IPS-NIHi11 (cell line): ENCODE measurements around the gene TTC13.
"Not testable (repeated sequence)": the region's sequence is repeated elsewhere in the genome, so short reads cannot be mapped to it uniquely, and the experiment has no call there.

ENCODE experiments used
- DNase-seq: peaks from one replicate; pipeline ENCODE4 v3.0.0; 2012; ENCODE audit warnings: mixed read lengths, low spot score

TTC13 gene, protein sequence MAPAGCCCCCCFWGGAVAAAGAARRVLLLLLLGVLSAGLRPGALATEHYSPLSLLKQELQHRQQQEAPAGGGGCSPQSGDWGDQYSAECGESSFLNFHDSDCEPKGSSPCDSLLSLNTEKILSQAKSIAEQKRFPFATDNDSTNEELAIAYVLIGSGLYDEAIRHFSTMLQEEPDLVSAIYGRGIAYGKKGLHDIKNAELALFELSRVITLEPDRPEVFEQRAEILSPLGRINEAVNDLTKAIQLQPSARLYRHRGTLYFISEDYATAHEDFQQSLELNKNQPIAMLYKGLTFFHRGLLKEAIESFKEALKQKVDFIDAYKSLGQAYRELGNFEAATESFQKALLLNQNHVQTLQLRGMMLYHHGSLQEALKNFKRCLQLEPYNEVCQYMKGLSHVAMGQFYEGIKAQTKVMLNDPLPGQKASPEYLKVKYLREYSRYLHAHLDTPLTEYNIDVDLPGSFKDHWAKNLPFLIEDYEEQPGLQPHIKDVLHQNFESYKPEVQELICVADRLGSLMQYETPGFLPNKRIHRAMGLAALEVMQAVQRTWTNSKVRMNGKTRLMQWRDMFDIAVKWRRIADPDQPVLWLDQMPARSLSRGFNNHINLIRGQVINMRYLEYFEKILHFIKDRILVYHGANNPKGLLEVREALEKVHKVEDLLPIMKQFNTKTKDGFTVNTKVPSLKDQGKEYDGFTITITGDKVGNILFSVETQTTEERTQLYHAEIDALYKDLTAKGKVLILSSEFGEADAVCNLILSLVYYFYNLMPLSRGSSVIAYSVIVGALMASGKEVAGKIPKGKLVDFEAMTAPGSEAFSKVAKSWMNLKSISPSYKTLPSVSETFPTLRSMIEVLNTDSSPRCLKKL

GRCh38 chr1:230978491-230979388 lies at the start of gene TTC13, which contains the start of gene ARV1:
Gene TTC13, minus strand, starts transcription at chr1:230978861. Its CDS starts 31 bp downstream, at chr1:230978830.
Gene ARV1, plus strand, starts transcription at chr1:230979094. Its CDS starts 12 bp downstream, at chr1:230979106.
- peak; percentile 99 for DNase-seq

DNA sequence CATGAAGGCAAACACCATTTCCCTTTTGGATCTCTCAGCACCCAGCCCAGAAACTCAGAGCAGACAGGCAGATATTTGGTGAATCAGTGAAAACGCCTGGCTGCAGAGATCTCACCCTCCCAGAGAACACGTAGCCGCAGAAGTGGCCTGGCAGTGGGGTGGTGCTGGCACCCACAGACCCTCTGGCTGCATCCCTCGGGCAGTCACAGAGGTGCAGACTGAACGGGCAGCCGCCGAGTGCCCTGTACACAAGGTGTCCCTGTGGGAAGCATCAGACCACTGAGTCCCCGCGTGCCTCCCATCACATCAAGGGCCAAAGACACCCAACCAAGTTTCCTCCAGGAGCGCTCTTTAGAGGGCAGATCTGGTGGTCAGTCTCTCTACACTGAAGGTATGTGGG lies 49.3 kb upstream of the TTC13 start:
- DNase-seq = no peak

DNA sequence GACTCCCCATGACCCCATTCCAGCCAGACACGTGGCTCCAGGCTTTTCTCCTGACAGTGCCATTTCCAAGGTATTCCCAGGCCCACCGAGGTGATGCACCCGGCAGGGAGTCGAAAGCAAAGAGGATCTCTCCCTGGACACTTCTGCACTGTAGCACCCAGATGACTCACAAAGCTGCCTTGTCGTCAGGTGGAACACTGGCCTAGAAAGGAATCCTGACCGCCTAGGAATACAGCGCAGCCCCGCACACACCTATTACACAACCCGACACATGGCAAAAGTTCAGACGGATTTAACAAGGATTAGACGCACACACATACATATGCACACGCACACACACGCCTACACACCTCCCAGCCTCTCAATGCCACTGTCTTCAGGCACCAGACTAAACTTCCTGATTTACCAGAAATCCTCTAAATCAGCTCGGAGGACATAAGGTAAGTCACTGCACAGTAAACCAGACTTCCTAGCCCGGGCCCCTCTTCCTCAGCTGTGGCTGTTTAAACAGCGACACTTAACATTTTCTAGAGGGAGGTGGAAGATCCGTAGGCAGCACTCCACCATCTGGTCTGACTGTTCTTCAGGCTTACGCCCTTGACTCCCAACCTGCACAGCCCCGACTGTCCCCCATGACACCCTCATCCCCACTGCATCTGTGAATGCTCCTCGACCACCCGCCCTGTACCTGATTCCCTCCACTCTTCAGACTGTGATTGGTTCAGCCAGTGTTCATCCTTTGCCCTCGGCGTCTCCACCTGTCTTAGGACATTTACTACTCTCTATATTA lies 48.7 kb upstream of the TTC13 start:
- DNase-seq = no peak

- DNase-seq = no peak
Observed at GRCh38 chr1:231026576-231026975, 47.9 kb upstream of the TTC13 start.

DNA sequence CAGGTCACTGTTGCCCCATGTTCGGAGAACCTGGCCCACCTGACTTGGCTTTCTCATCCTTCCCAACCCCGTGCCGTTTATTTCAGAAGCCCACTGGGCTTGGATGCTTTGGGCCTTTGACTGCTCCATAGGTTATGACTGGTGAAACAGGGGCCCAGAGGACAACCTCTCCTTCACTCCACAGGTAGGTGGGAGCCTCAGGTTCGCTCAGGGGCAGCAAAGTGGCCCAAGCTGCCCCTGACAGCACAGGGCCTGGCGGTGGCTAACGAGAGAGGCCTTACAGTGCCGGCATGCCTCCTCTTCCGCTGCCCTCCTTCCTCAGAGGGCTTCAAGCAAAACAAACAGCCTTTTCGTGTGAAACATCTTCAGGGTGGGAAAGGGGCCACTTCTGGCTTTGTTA lies 44.5 kb upstream of the TTC13 start:
- DNase-seq = no peak

DNA sequence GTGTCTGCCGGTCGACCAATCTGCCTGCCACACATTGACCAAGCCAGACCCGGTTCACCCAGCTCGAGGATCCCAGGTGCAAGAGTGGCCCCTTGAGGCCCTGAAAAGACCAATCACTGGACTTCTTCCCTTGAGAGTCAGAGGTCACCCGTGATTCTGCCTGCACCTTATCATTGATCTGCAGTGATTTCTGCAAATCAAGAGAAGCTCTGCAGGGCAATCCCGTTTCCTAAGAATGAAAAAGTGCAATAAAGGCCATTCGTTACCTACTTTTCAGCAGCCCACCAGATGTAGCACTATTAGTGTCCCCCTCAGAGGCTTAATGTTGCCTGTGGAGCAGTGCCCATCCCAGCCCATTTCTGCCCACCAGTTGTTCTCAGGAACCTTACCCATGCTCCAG lies 43.9 kb upstream of the TTC13 start:
- DNase-seq = not testable (repeated sequence)

DNA sequence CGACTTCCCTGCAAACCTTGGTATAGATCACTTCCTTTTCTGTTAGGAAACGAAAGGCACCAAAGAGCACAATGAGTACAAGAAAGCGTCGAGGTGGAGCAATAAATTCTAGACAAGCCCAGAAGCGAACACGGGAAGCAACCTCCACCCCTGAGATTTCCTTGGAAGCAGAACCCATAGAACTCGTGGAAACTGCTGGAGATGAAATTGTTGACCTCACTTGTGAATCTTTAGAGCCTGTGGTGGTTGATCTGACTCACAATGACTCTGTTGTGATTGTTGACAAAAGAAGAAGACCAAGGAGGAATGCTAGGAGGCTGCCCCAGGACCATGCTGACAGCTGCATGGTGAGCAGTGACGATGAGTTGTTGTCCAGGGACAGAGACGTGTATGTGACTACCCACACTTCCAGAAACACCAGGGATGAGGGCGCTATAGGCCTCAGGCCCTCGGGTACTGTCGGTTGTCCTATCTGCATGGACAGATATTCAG lies 42.9 kb upstream of the TTC13 start:
- DNase-seq = no peak

- peak; percentile 17 for DNase-seq
Observed at GRCh38 chr1:231020816-231021215, 42.2 kb upstream of the TTC13 start.

DNA sequence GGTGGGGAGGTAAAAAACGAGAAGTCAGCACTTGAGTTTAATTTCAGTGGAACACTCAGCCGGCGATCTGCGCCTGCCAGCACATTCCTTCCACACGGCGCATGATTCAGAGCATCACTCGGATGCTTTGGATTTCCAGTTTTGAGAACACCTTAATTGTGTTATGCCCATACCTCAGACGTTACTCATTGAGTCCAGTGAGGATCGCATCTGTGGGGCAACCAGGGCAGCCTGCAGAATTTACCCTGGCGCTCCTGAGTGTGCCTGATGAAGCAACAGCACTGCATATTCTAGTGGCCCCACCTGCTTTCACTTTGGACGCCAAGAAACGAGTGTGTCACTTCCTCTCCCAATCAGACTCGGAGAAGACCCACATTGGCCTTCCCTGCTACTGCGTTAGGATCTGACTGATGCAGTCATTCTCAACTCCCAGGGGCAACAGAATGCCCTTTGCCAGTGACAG lies 41.5 kb upstream of the TTC13 start:
- DNase-seq = no peak

GRCh38 chr1:231019711-231020110 lies 41.0 kb upstream of the TTC13 start:
- no peak for DNase-seq

- no peak for DNase-seq
Observed at GRCh38 chr1:231016966-231017365, 38.3 kb upstream of the TTC13 start.

DNA sequence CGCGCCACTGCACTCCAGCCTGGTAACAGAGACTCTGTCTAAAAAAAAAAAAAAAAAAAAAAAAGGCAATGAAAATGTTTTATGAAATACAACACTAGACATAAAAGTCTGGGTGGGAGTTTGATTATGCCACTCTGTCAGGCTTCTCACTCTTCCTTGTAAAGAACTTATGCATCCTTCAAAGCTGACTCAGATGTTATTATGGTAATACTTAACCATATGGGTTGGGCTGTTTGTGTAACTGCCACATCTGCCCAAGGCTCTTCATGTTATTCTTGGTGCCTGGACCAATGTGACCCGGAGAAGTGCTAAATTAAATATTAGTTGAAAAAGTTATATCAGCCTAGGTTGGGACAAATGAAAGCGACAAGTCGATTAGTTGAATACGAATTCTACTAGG lies 37.6 kb upstream of the TTC13 start:
- DNase-seq = no peak

DNA sequence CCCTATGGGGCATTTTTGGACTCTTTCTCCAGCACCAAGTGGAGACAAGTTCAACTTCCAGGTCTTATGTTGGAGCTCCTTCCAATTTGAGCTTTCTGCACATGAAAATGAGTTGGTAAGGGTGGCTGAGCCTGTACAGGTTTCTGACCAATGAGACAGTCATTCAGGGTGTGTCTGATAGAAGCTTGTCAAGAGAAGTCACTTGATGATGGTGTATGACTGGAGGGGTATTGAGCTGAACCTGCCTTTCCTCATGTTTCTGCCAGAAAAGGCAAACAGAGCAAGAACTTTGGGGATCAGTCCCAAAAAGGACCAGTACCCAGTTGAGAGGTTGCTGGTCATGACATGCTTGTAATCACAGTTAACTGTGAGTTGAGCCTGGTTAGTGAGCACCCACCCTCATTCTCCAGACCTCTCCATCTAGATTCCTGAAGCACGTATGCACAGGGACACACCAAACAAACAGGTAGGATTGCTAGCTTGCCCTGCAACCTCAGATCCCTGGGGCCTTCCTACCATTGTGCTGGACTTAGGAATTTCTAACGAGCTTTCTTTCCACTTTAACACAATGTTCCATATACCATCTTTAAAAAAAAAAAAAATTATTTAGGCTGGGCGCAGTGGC lies 34.8 kb upstream of the TTC13 start:
- DNase-seq = no peak

DNA sequence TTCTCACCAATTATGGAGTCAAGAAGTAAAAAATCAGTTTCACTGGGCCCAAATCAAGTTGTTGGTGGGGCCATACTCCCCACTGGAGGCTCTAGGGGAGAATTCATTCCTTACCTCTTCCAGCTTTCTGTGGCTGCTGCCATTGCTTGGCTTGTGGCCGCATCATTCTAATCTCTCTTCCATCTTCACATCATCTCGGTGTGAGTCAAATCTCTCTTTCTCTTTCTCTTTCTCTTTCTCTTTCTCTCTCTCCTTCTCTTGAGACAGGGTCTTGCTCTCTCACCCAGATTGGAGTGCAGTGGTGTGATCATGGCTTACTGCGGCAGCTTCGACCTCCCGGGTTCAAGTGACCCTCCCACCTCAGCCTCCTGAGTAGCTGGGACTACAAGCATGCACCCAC lies 33.3 kb upstream of the TTC13 start:
- DNase-seq = no peak

DNA sequence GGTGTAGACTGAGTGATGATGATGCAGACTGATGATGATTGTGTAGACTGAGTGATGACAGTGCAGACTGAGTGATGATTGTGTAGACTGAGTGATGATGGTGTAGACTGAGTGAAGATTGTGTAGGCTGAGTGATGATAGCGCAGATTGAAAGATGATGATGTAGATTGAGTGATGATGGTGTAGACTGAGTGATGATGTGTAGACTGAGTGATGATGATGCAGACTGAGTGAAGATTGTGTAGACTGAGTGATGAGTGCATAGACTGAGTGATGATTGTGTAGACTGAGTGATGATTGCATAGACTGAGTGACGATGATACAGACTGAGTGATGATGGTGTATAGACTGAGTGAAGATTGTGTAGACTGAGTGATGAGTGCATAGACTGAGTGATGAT lies 32.7 kb upstream of the TTC13 start:
- DNase-seq = no peak

GRCh38 chr1:231007535-231007934 lies 28.9 kb upstream of the TTC13 start:
- DNase-seq = not testable (repeated sequence)

GRCh38 chr1:231001892-231002291 lies 23.2 kb upstream of the TTC13 start:
- no peak for DNase-seq

DNA sequence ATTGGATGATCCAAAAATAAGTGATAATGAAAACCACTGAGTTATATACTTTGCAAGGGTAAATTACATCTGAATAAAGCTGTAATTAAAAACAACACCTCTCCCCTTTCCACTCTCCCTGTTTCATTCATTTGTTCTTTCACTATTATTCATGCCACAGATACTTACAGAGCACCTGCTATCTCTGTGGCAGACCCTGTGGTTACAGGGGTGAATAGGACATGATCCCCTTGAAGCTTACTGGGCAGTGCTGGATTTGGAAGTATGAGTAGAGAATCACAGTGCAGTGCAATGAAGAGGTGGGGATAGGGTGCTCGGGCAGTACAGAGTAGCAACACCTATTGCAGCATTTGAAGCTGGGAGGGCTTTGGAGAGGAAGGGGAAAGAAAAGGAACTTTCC lies 22.0 kb upstream of the TTC13 start:
- DNase-seq = no peak

GRCh38 chr1:231000201-231000600 lies 21.5 kb upstream of the TTC13 start:
- DNase-seq = no peak

- no peak for DNase-seq
Observed at GRCh38 chr1:230994860-230995259, 16.2 kb upstream of the TTC13 start.
